CD14-positive monocyte (primary cell): Measurements from ENCODE around the gene C20orf141. TPM values are rescaled to one million over a fixed set of nuclear protein-coding genes. Genes with fewer than 3 reads are reported as not detected.

Source experiments
- DNase-seq, 3 donors: peaks; one replicate each; pipeline ENCODE4 v3.0.0-alpha.2; 2011 to 2022
- H2AFZ ChIP-seq: 2 replicates; pipeline ENCODE4 v1.6.0; 2012; ENCODE audit warnings: mild to moderate bottlenecking, low read depth, low read length, inconsistent platforms; ENCODE audit not compliant: insufficient read depth, poor library complexity, severe bottlenecking
- H3K27ac ChIP-seq, 2 donors: 1 replicate in 1 of 2; 2 replicates in 1 of 2; pipeline ENCODE4 v1.5.1; 2012 to 2013; ENCODE audit warnings: low read length in 2 of 2, control low read depth in 1 of 2, inconsistent platforms in 1 of 2, low read depth in 1 of 2, mild to moderate bottlenecking in 1 of 2
- H3K27me3 ChIP-seq, 2 donors: one replicate each; pipeline versions ENCODE4 v1.6.0 to v1.6.1; 2011 to 2013; ENCODE audit warnings: low read length in 2 of 2; ENCODE audit not compliant: control insufficient read depth in 2 of 2, insufficient read depth in 2 of 2
- H3K36me3 ChIP-seq, 2 donors: replicated peaks in 1 of 2; 1 replicate in 1 of 2; 2 replicates in 1 of 2; pipeline versions ENCODE4 v1.5.1 to v1.6.1; 2012 to 2013; ENCODE audit warnings: low read length in 2 of 2, control low read depth in 1 of 2, inconsistent platforms in 1 of 2, mild to moderate bottlenecking in 1 of 2; ENCODE audit not compliant: insufficient read depth in 2 of 2, control insufficient read depth in 1 of 2
- H3K4me1 ChIP-seq, 2 donors: 1 replicate in 1 of 2; 2 replicates in 1 of 2; pipeline versions ENCODE4 v1.5.1 to v1.6.1; 2012 to 2013; ENCODE audit warnings: low read length in 2 of 2, control low read depth in 1 of 2, inconsistent platforms in 1 of 2, mild to moderate bottlenecking in 1 of 2, moderate library complexity in 1 of 2; ENCODE audit not compliant: insufficient read depth in 2 of 2, control insufficient read depth in 1 of 2
- H3K4me2 ChIP-seq: replicated peaks from 2 replicates; pipeline ENCODE3; 2012; ENCODE audit warnings: low read length, moderate library complexity, mild to moderate bottlenecking; ENCODE audit not compliant: poor library complexity, severe bottlenecking; ENCODE audit errors: extremely low read depth
- H3K4me3 ChIP-seq, 3 experiments: fragments of 200-600 bp in 1 of 3; sonication (generic) in 1 of 3; replicated peaks in 1 of 3; 1 replicate in 2 of 3; 2 replicates in 1 of 3; pipeline ENCODE4 v1.5.1; 2011 to 2013; ENCODE audit warnings: low read length in 3 of 3, mild to moderate bottlenecking in 3 of 3, control low read depth in 2 of 3, low read depth in 2 of 3, inconsistent platforms in 1 of 3, moderate library complexity in 1 of 3
- H3K79me2 ChIP-seq: 2 replicates; pipeline ENCODE4 v1.6.0; 2012; ENCODE audit warnings: mild to moderate bottlenecking, control low read depth, inconsistent platforms, low read length, moderate library complexity; ENCODE audit not compliant: insufficient read depth
- H3K9ac ChIP-seq: 2 replicates; pipeline ENCODE4 v1.6.0; 2017; ENCODE audit warnings: low read length, mild to moderate bottlenecking; ENCODE audit not compliant: insufficient read depth, poor library complexity, severe bottlenecking
- H3K9me3 ChIP-seq, 2 donors: replicated peaks in 1 of 2; 1 replicate in 1 of 2; 2 replicates in 1 of 2; pipeline versions ENCODE4 v1.5.1 to v1.6.1; 2012 to 2013; ENCODE audit warnings: low read length in 2 of 2, control low read depth in 1 of 2; ENCODE audit not compliant: control insufficient read depth in 1 of 2, insufficient read depth in 1 of 2
- H4K20me1 ChIP-seq: 2 replicates; pipeline ENCODE4 v1.6.0; 2012; ENCODE audit warnings: mild to moderate bottlenecking, low read length, control low read depth, moderate library complexity; ENCODE audit not compliant: insufficient read depth
- H3K27ac Mint-ChIP-seq, 7 donors: one replicate each; pipeline ENCODE4 v1.8.0; 2020; ENCODE audit warnings: mild to moderate bottlenecking in 7 of 7, mixed read lengths in 7 of 7, moderate library complexity in 6 of 7, inconsistent platforms in 2 of 7
- H3K27me3 Mint-ChIP-seq, 3 donors: one replicate each; pipeline ENCODE4 v1.8.0; 2021 to 2022; ENCODE audit warnings: low read depth in 3 of 3, mild to moderate bottlenecking in 3 of 3, mixed read lengths in 3 of 3, moderate library complexity in 3 of 3, inconsistent platforms in 1 of 3
- H3K36me3 Mint-ChIP-seq, 2 donors: one replicate each; pipeline ENCODE4 v1.8.0; 2020; ENCODE audit warnings: mixed read lengths in 2 of 2, inconsistent platforms in 1 of 2, mild to moderate bottlenecking in 1 of 2
- H3K4me1 Mint-ChIP-seq: one replicate; pipeline ENCODE4 v1.8.0; 2020; ENCODE audit warnings: mild to moderate bottlenecking, mixed read lengths
- H3K4me3 Mint-ChIP-seq, 2 donors: one replicate each; pipeline ENCODE4 v1.8.0; 2020; ENCODE audit warnings: mild to moderate bottlenecking in 2 of 2, mixed read lengths in 2 of 2, moderate library complexity in 1 of 2
- H3K9me3 Mint-ChIP-seq, 7 donors: one replicate each; pipeline ENCODE4 v1.8.0; 2020 to 2022; ENCODE audit warnings: mixed read lengths in 7 of 7, mild to moderate bottlenecking in 6 of 7, moderate library complexity in 6 of 7, inconsistent platforms in 2 of 7
- WGBS: methylation state at CpG from one replicate; pipeline ENCODE4 v1.1.5; 2013; ENCODE audit warnings: missing lambda C conversion rate; ENCODE audit not compliant: insufficient coverage; 5-methylcytosine and 5-hydroxymethylcytosine counted together
- intact Hi-C, 2 donors: fragments of 100-400 bp; cut with micrococcal nuclease; formaldehyde crosslinking; loops; one replicate each; pipeline versions ENCODE4 v1.15.0 to v1.15.1; 2023
- polyA plus RNA-seq, 3 donors: library from polyadenylated mRNA; depleted of rRNA in 1 of 3; unstranded in 2 of 3; stranded (reverse) in 1 of 3; fragments of 300-500 nt in 2 of 3; fragments of >200 nt in 1 of 3; fragmentation: Illumina TruSeq in 2 of 3; gene quantifications; 1 replicate in 2 of 3; 2 replicates in 1 of 3; pipeline ENCODE4 v1.2.3, GENCODE V29; 2012 to 2021
- TF ChIP-seq, protein P1 (sequence below): fragments of 200-600 bp; IDR thresholded peaks from one replicate; pipeline ENCODE4 v1.8.0; 2022; ENCODE audit warnings: antibody characterized with exemption, mild to moderate bottlenecking

Gene C20orf141
- polyA plus RNA-seq, 3 donors = not detected

- no peaks in the 10 kb centered on the region for H3K4me1 ChIP-seq
- Mint-ChIP-seq H3K36me3 (peaks cover 43 to 62% of the 10 kb centered on the region in 2 donors), H3K27ac (peak overlapping the region in 1 of 7 donors; percentile 23), H3K4me1 (peaks cover 1% of the 10 kb centered on the region), H3K27me3 (peaks cover 0 to 3% (median 0%) of the 10 kb centered on the region in 3 donors), H3K4me3 (no peak overlapping the region), H3K9me3 (no peaks in the 10 kb centered on the region)
- intact Hi-C loops = no loop called here
- H3K4me3 ChIP-seq = no peak overlapping the region
- H4K20me1 ChIP-seq = peaks cover 15% of the 10 kb centered on the region
- H3K36me3 ChIP-seq = peaks cover 42 to 49% of the 10 kb centered on the region in 2 donors
- no peaks in the 10 kb centered on the region for H3K27me3 ChIP-seq
- no peak overlapping the region for H2AFZ ChIP-seq
- no peak overlapping the region for H3K9ac ChIP-seq
- DNase-seq = no peak
- WGBS = 89% methylated on average over 4 of the region's 4 CpGs
- H3K9me3 ChIP-seq = no peaks in the 10 kb centered on the region
- H3K79me2 ChIP-seq = no peaks in the 10 kb centered on the region
- H3K4me2 ChIP-seq = no peak overlapping the region
- no peak overlapping the region for H3K27ac ChIP-seq
- TF ChIP-seq, protein P1, sequence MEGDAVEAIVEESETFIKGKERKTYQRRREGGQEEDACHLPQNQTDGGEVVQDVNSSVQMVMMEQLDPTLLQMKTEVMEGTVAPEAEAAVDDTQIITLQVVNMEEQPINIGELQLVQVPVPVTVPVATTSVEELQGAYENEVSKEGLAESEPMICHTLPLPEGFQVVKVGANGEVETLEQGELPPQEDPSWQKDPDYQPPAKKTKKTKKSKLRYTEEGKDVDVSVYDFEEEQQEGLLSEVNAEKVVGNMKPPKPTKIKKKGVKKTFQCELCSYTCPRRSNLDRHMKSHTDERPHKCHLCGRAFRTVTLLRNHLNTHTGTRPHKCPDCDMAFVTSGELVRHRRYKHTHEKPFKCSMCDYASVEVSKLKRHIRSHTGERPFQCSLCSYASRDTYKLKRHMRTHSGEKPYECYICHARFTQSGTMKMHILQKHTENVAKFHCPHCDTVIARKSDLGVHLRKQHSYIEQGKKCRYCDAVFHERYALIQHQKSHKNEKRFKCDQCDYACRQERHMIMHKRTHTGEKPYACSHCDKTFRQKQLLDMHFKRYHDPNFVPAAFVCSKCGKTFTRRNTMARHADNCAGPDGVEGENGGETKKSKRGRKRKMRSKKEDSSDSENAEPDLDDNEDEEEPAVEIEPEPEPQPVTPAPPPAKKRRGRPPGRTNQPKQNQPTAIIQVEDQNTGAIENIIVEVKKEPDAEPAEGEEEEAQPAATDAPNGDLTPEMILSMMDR = no peak
Measured at GRCh38 chr20:2859330-2860121, 44.7 kb downstream of the C20orf141 start.

DNA sequence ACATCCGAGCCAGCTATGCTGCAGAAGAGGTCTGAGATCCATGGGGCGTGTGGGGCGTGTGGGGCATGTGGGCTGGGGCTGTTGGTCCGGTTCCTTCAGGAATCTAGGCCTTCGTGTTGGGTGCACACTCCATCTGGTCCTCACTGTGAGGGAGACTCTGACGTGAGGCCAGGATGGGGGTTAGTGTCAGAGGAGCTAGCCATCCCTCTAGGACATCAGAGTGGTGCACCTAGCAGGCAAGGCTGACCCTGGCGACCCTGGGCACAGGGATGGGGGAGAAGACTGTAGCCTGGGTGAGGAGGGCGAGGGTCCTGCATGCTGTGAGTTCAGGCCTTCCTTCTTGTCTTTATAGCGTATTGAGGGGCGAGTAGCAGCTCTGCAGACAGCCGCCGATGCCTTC is 49.8 kb downstream of the C20orf141 start:
- H3K27ac Mint-ChIP-seq = no peak overlapping the region
- H3K9me3 ChIP-seq = no peaks in the 10 kb centered on the region
- peaks cover 0 to 3% (median 2%) of the 10 kb centered on the region in 3 donors for H3K27me3 Mint-ChIP-seq
- no peak overlapping the region for H3K9ac ChIP-seq
- no peak for DNase-seq
- intact Hi-C loops = no loop called here
- peaks cover 64 to 75% of the 10 kb centered on the region in 2 donors for H3K36me3 ChIP-seq
- no peak overlapping the region for H3K4me3 Mint-ChIP-seq
- no peak overlapping the region for H2AFZ ChIP-seq
- H3K27me3 ChIP-seq = no peaks in the 10 kb centered on the region
- no peaks in the 10 kb centered on the region for H3K9me3 Mint-ChIP-seq
- H3K79me2 ChIP-seq = no peaks in the 10 kb centered on the region
- no peak overlapping the region for H3K27ac ChIP-seq
- TF ChIP-seq, protein P1 = no peak
- H3K36me3 Mint-ChIP-seq = peaks cover 62 to 77% of the 10 kb centered on the region in 2 donors
- H3K4me3 ChIP-seq = no peak overlapping the region
- over 99% methylated on average over 12 of the region's 12 CpGs for WGBS
- no peak overlapping the region for H3K4me2 ChIP-seq
- peaks cover 10% of the 10 kb centered on the region in 2 donors for H3K4me1 ChIP-seq
- H4K20me1 ChIP-seq = no peaks in the 10 kb centered on the region
- peaks cover 15% of the 10 kb centered on the region for H3K4me1 Mint-ChIP-seq
